NCI-H748 (cell line): ENCODE results near the gene GALP.
"Not testable (repeated sequence)": the region's sequence is repeated elsewhere in the genome, so short reads cannot be mapped to it uniquely, and the experiment has no call there.

Experiments used
- DNase-seq: peaks from one replicate; lab custom pipeline; 2025; ENCODE audit not compliant: unreplicated experiment; lab: John Stamatoyannopoulos, UW

Gene GALP

GRCh38 chr19:56147307-56147706, 28.5 kb upstream of the GALP start:
- DNase-seq: no peak

- no peak for DNase-seq
These were observed 27.7 kb upstream of the GALP start for GRCh38 chr19:56148096-56148495.

GRCh38 chr19:56148955-56149655, 26.7 kb upstream of the GALP start:
- not testable (repeated sequence) for DNase-seq

GRCh38 chr19:56149656-56150038, 26.2 kb upstream of the GALP start:
- no peak for DNase-seq

GRCh38 chr19:56150358-56150757, 25.4 kb upstream of the GALP start:
- DNase-seq: no peak

- no peak for DNase-seq
These were observed 23.2 kb upstream of the GALP start for GRCh38 chr19:56152644-56153043.

- DNase-seq: no peak
These were observed 22.3 kb upstream of the GALP start for GRCh38 chr19:56153507-56153906.

- DNase-seq: no peak
These were observed 20.6 kb upstream of the GALP start for GRCh38 chr19:56155124-56155687.

GRCh38 chr19:56156768-56157167, 19.0 kb upstream of the GALP start:
- DNase-seq: no peak

- DNase-seq: no peak
These were observed 17.5 kb upstream of the GALP start for GRCh38 chr19:56158170-56158757.

- no peak for DNase-seq
These were observed 16.7 kb upstream of the GALP start for GRCh38 chr19:56159009-56159559.

GRCh38 chr19:56159622-56160271, 16.1 kb upstream of the GALP start:
- no peak for DNase-seq

GRCh38 chr19:56161534-56161933, 14.3 kb upstream of the GALP start:
- no peak for DNase-seq

- DNase-seq: no peak
These were observed 13.6 kb upstream of the GALP start for GRCh38 chr19:56162258-56162657.

- DNase-seq: no peak
These were observed 12.7 kb upstream of the GALP start for GRCh38 chr19:56163097-56163496.

GRCh38 chr19:56167064-56167578, 8.7 kb upstream of the GALP start:
- no peak for DNase-seq

- no peak for DNase-seq
These were observed 5.5 kb upstream of the GALP start for GRCh38 chr19:56170261-56170660.

- no peak for DNase-seq
These were observed 1.7 kb upstream of the GALP start for GRCh38 chr19:56174086-56174485.

- DNase-seq: no peak
These were observed 1.3 kb upstream of the GALP start for GRCh38 chr19:56174550-56174949.

- not testable (repeated sequence) for DNase-seq
These were observed 502 bp downstream of the GALP start for GRCh38 chr19:56176310-56176709.

- no peak for DNase-seq
These were observed 1.1 kb downstream of the GALP start for GRCh38 chr19:56176881-56177280.
